ENCODE data around the gene MCU.
A peak's percentile ranks its signal among the peaks of the same experiment; 100 is the strongest.

MCU gene

GRCh38 chr10:72855790-72856189 is 163.8 kb downstream of the MCU start:
- Histone ChIP-seq H3K27me3 (ENCODE audit: insufficient read depth, low read length) (no peaks in the 10 kb centered on the region), H3K27ac (ENCODE audit: low read length) (no peak overlapping the region), H3K9ac (ENCODE audit: low read depth, low read length) (no peak overlapping the region), H3K4me3 (ENCODE audit: low read length) (no peak overlapping the region), H3K4me1 (ENCODE audit: insufficient read depth, low read length) (no peaks in the 10 kb centered on the region; the same call in 1 of the 2 replicates), H3K9me3 (ENCODE audit: insufficient read depth, low read depth, low read length) (peaks cover 8% of the 10 kb centered on the region), H3K36me3 (ENCODE audit: insufficient read depth, low read depth, low read length) (peaks cover 16% of the 10 kb centered on the region)

GRCh38 chr10:72858067-72858466 is 166.1 kb downstream of the MCU start:
- Histone ChIP-seq H3K36me3 (ENCODE audit: insufficient read depth, low read depth, low read length) (peaks cover 16% of the 10 kb centered on the region), H3K4me1 (ENCODE audit: insufficient read depth, low read length) (no peaks in the 10 kb centered on the region), H3K27ac (ENCODE audit: low read length) (no peak overlapping the region), H3K27me3 (ENCODE audit: insufficient read depth, low read length) (no peaks in the 10 kb centered on the region), H3K9ac (ENCODE audit: low read depth, low read length) (no peak overlapping the region), H3K4me3 (ENCODE audit: low read length) (no peak overlapping the region), H3K9me3 (ENCODE audit: insufficient read depth, low read depth, low read length) (no peaks in the 10 kb centered on the region)

GRCh38 chr10:72862957-72863356 is 171.0 kb downstream of the MCU start:
- peaks cover 24% of the 10 kb centered on the region for H3K36me3 ChIP-seq (ENCODE audit: insufficient read depth, low read depth, low read length)
- H3K4me3 ChIP-seq (ENCODE audit: low read length) = no peak overlapping the region

GRCh38 chr10:72875250-72876055 is 183.5 kb downstream of the MCU start:
- Histone ChIP-seq H3K36me3 (ENCODE audit: insufficient read depth, low read depth, low read length) (peaks cover 30% of the 10 kb centered on the region), H3K9me3 (ENCODE audit: insufficient read depth, low read depth, low read length) (peaks cover 5% of the 10 kb centered on the region; the same call in 1 of the 2 replicates), H3K27me3 (ENCODE audit: insufficient read depth, low read length) (no peaks in the 10 kb centered on the region), H3K4me1 (ENCODE audit: insufficient read depth, low read length) (no peaks in the 10 kb centered on the region), H3K27ac (ENCODE audit: low read length) (no peak overlapping the region), H3K4me3 (ENCODE audit: low read length) (no peak overlapping the region), H3K9ac (ENCODE audit: low read depth, low read length) (no peak overlapping the region)

More at GRCh38 chr10:72862957-72863356, 171.0 kb downstream of the MCU start:
- no peaks in the 10 kb centered on the region for H3K27me3 ChIP-seq (ENCODE audit: insufficient read depth, low read length)
- no peak overlapping the region for H3K9ac ChIP-seq (ENCODE audit: low read depth, low read length)
- no peaks in the 10 kb centered on the region for H3K4me1 ChIP-seq (ENCODE audit: insufficient read depth, low read length)
- no peaks in the 10 kb centered on the region for H3K9me3 ChIP-seq (ENCODE audit: insufficient read depth, low read depth, low read length)
- H3K27ac ChIP-seq (ENCODE audit: low read length) = no peak overlapping the region

GRCh38 chr10:72879245-72879644 is 187.3 kb downstream of the MCU start:
- H3K4me1 ChIP-seq (ENCODE audit: insufficient read depth, low read length) = no peaks in the 10 kb centered on the region
- no peak overlapping the region for H3K4me3 ChIP-seq (ENCODE audit: low read length)
- peaks cover 17% of the 10 kb centered on the region for H3K9me3 ChIP-seq (ENCODE audit: insufficient read depth, low read depth, low read length)
- H3K9ac ChIP-seq (ENCODE audit: low read depth, low read length) = no peak overlapping the region
- no peak overlapping the region for H3K27ac ChIP-seq (ENCODE audit: low read length)
- peaks cover 29% of the 10 kb centered on the region for H3K36me3 ChIP-seq (ENCODE audit: insufficient read depth, low read depth, low read length)
- no peaks in the 10 kb centered on the region for H3K27me3 ChIP-seq (ENCODE audit: insufficient read depth, low read length)

GRCh38 chr10:72881291-72881690 is 189.3 kb downstream of the MCU start:
- peaks cover 17% of the 10 kb centered on the region for H3K9me3 ChIP-seq (ENCODE audit: insufficient read depth, low read depth, low read length)
- no peak overlapping the region for H3K4me3 ChIP-seq (ENCODE audit: low read length)
- peaks cover 16% of the 10 kb centered on the region; the same call in 1 of the 2 replicates for H3K4me1 ChIP-seq (ENCODE audit: insufficient read depth, low read length)
- no peak overlapping the region for H3K9ac ChIP-seq (ENCODE audit: low read depth, low read length)
- no peaks in the 10 kb centered on the region for H3K27me3 ChIP-seq (ENCODE audit: insufficient read depth, low read length)
- no peak overlapping the region for H3K27ac ChIP-seq (ENCODE audit: low read length)
- peaks cover 42% of the 10 kb centered on the region for H3K36me3 ChIP-seq (ENCODE audit: insufficient read depth, low read depth, low read length)

- H3K4me1 ChIP-seq (ENCODE audit: insufficient read depth, low read length) = peaks cover 28% of the 10 kb centered on the region; the same call in 1 of the 2 replicates
- H3K36me3 ChIP-seq (ENCODE audit: insufficient read depth, low read depth, low read length) = peaks cover 44% of the 10 kb centered on the region
- H3K4me3 ChIP-seq (ENCODE audit: low read length) = no peak overlapping the region
- H3K27me3 ChIP-seq (ENCODE audit: insufficient read depth, low read length) = no peaks in the 10 kb centered on the region
- H3K9me3 ChIP-seq (ENCODE audit: insufficient read depth, low read depth, low read length) = peaks cover 11% of the 10 kb centered on the region
- no peak overlapping the region for H3K27ac ChIP-seq (ENCODE audit: low read length)
- H3K9ac ChIP-seq (ENCODE audit: low read depth, low read length) = no peak overlapping the region
Observed at GRCh38 chr10:72883861-72884260, 191.9 kb downstream of the MCU start.

- Histone ChIP-seq H3K9me3 (ENCODE audit: insufficient read depth, low read depth, low read length) (peaks cover 9% of the 10 kb centered on the region), H3K27ac (ENCODE audit: low read length) (peak overlapping the region; percentile 87), H3K4me1 (ENCODE audit: insufficient read depth, low read length) (peaks cover 28% of the 10 kb centered on the region; the same call in 1 of the 2 replicates), H3K36me3 (ENCODE audit: insufficient read depth, low read depth, low read length) (peaks cover 32% of the 10 kb centered on the region), H3K27me3 (ENCODE audit: insufficient read depth, low read length) (no peaks in the 10 kb centered on the region), H3K9ac (ENCODE audit: low read depth, low read length) (peak overlapping the region; percentile 67; the same call in 1 of the 2 replicates), H3K4me3 (ENCODE audit: low read length) (no peak overlapping the region; the same call in 1 of the 2 replicates)
Observed at GRCh38 chr10:72885953-72886352, 194.0 kb downstream of the MCU start.

GRCh38 chr10:72886621-72887020 is 194.7 kb downstream of the MCU start:
- Histone ChIP-seq H3K9me3 (ENCODE audit: insufficient read depth, low read depth, low read length) (peaks cover 4% of the 10 kb centered on the region), H3K9ac (ENCODE audit: low read depth, low read length) (peak overlapping the region; percentile 67; the same call in 1 of the 2 replicates), H3K27ac (ENCODE audit: low read length) (peak overlapping the region; percentile 87), H3K4me3 (ENCODE audit: low read length) (peak overlapping the region; percentile 45; the same call in 1 of the 2 replicates), H3K27me3 (ENCODE audit: insufficient read depth, low read length) (no peaks in the 10 kb centered on the region), H3K36me3 (ENCODE audit: insufficient read depth, low read depth, low read length) (peaks cover 26% of the 10 kb centered on the region), H3K4me1 (ENCODE audit: insufficient read depth, low read length) (peaks cover 28% of the 10 kb centered on the region; the same call in 1 of the 2 replicates)

- H3K36me3 ChIP-seq (ENCODE audit: insufficient read depth, low read depth, low read length) = peaks cover 25% of the 10 kb centered on the region
- H3K27me3 ChIP-seq (ENCODE audit: insufficient read depth, low read length) = no peaks in the 10 kb centered on the region
- H3K9me3 ChIP-seq (ENCODE audit: insufficient read depth, low read depth, low read length) = no peaks in the 10 kb centered on the region
- peaks cover 28% of the 10 kb centered on the region; the same call in 1 of the 2 replicates for H3K4me1 ChIP-seq (ENCODE audit: insufficient read depth, low read length)
- peak overlapping the region; percentile 87 for H3K27ac ChIP-seq (ENCODE audit: low read length)
- H3K4me3 ChIP-seq (ENCODE audit: low read length) = peak overlapping the region; percentile 45; the same call in 1 of the 2 replicates
- H3K9ac ChIP-seq (ENCODE audit: low read depth, low read length) = peak overlapping the region; percentile 67; the same call in 1 of the 2 replicates
Observed at GRCh38 chr10:72887043-72887442, 195.1 kb downstream of the MCU start.

- no peak overlapping the region for H3K27ac ChIP-seq (ENCODE audit: low read length)
- peaks cover 28% of the 10 kb centered on the region; the same call in 1 of the 2 replicates for H3K4me1 ChIP-seq (ENCODE audit: insufficient read depth, low read length)
- H3K27me3 ChIP-seq (ENCODE audit: insufficient read depth, low read length) = no peaks in the 10 kb centered on the region
- H3K9me3 ChIP-seq (ENCODE audit: insufficient read depth, low read depth, low read length) = no peaks in the 10 kb centered on the region
- H3K36me3 ChIP-seq (ENCODE audit: insufficient read depth, low read depth, low read length) = peaks cover 25% of the 10 kb centered on the region
- H3K9ac ChIP-seq (ENCODE audit: low read depth, low read length) = no peak overlapping the region
- no peak overlapping the region for H3K4me3 ChIP-seq (ENCODE audit: low read length)
Observed at GRCh38 chr10:72888151-72888638, 196.3 kb downstream of the MCU start.

- no peaks in the 10 kb centered on the region for H3K27me3 ChIP-seq (ENCODE audit: insufficient read depth, low read length)
- peaks cover 22% of the 10 kb centered on the region for H3K36me3 ChIP-seq (ENCODE audit: insufficient read depth, low read depth, low read length)
- no peak overlapping the region for H3K9ac ChIP-seq (ENCODE audit: low read depth, low read length)
- no peak overlapping the region for H3K4me3 ChIP-seq (ENCODE audit: low read length)
- H3K9me3 ChIP-seq (ENCODE audit: insufficient read depth, low read depth, low read length) = no peaks in the 10 kb centered on the region
- H3K27ac ChIP-seq (ENCODE audit: low read length) = no peak overlapping the region
- H3K4me1 ChIP-seq (ENCODE audit: insufficient read depth, low read length) = peaks cover 28% of the 10 kb centered on the region; the same call in 1 of the 2 replicates
Observed at GRCh38 chr10:72889391-72889831, 197.5 kb downstream of the MCU start.

Measured in iPS-20b (cell line).